Activated CD4-positive, alpha-beta T cell treated with anti-CD3 and anti-CD28 coated beads, Interleukin-2, amount 10 ng/mL, durations not matched to agents 24 days and 14 days (primary cell): ENCODE measurements around the gene CBFB. TPM values are rescaled to one million over a fixed set of nuclear protein-coding genes. Genes with fewer than 3 reads are reported as not detected.
"Not testable (repeated sequence)": the region's sequence is repeated elsewhere in the genome, so short reads cannot be mapped to it uniquely, and the experiment has no call there.

Experiments used
- DNase-seq: peaks from one replicate; pipeline ENCODE4 v3.0.0; 2022
- H3K27ac Mint-ChIP-seq: one replicate; pipeline ENCODE4 v1.8.0; 2022; ENCODE audit warnings: mild to moderate bottlenecking, mixed read lengths
- H3K27me3 Mint-ChIP-seq: one replicate; pipeline ENCODE4 v1.8.0; 2022; ENCODE audit warnings: mixed read lengths
- H3K36me3 Mint-ChIP-seq: one replicate; pipeline ENCODE4 v1.8.0; 2022; ENCODE audit warnings: low read depth, mild to moderate bottlenecking, mixed read lengths
- H3K4me1 Mint-ChIP-seq: one replicate; pipeline ENCODE4 v1.8.0; 2021; ENCODE audit warnings: mixed read lengths
- H3K4me3 Mint-ChIP-seq: one replicate; pipeline ENCODE4 v1.8.0; 2022; ENCODE audit warnings: mild to moderate bottlenecking, moderate library complexity, mixed read lengths
- H3K9me3 Mint-ChIP-seq: one replicate; pipeline ENCODE4 v1.8.0; 2021; ENCODE audit warnings: mixed read lengths
- intact Hi-C: fragments of 100-400 bp; cut with micrococcal nuclease; formaldehyde crosslinking; loops from one replicate; pipeline ENCODE4 v1.15.1; 2023
- total RNA-seq: library from RNA; stranded (reverse); gene quantifications from 2 replicates; pipeline ENCODE4 v1.2.3, GENCODE V29; 2022

Gene CBFB
- total RNA-seq, 1 donor from 2014 or later = 163 TPM

- intact Hi-C loops = loop anchor here (2.0 kb wide), 1 partner anchor 15 kb away; no protein-coding TSS in a partner anchor
- Mint-ChIP-seq H3K27me3 (no peaks in the 10 kb centered on the region), H3K9me3 (no peaks in the 10 kb centered on the region), H3K4me3 (no peak overlapping the region), H3K27ac (peak overlapping the region; percentile 41), H3K4me1 (peaks cover 46% of the 10 kb centered on the region), H3K36me3 (peaks cover 62% of the 10 kb centered on the region)
- peak; percentile 43 for DNase-seq
Observed at GRCh38 chr16:67039260-67040020, 10.5 kb downstream of the CBFB start.

- Mint-ChIP-seq H3K27ac (peak overlapping the region; percentile 30), H3K27me3 (no peaks in the 10 kb centered on the region), H3K9me3 (no peaks in the 10 kb centered on the region), H3K4me3 (no peak overlapping the region), H3K36me3 (peaks cover 57% of the 10 kb centered on the region), H3K4me1 (peaks cover 38% of the 10 kb centered on the region)
- intact Hi-C loops = no loop called here
- DNase-seq = peak; percentile 13
Observed at GRCh38 chr16:67040166-67040565, 11.2 kb downstream of the CBFB start.

GRCh38 chr16:67040906-67041305 is 12.0 kb downstream of the CBFB start:
- no peaks in the 10 kb centered on the region for H3K27me3 Mint-ChIP-seq
- intact Hi-C loops = no loop called here
- no peaks in the 10 kb centered on the region for H3K9me3 Mint-ChIP-seq
- H3K36me3 Mint-ChIP-seq = peaks cover 55% of the 10 kb centered on the region
- peak overlapping the region; percentile 30 for H3K27ac Mint-ChIP-seq
- DNase-seq = peak; percentile 48
- H3K4me3 Mint-ChIP-seq = no peak overlapping the region
- peaks cover 36% of the 10 kb centered on the region for H3K4me1 Mint-ChIP-seq

- peak; percentile 42 for DNase-seq
- H3K27ac Mint-ChIP-seq = peak overlapping the region; percentile 48
- intact Hi-C loops, H3K27me3 Mint-ChIP-seq, H3K4me3 Mint-ChIP-seq, H3K9me3 Mint-ChIP-seq: not testable (repeated sequence)
- H3K36me3 Mint-ChIP-seq = peaks cover 54% of the 10 kb centered on the region
- H3K4me1 Mint-ChIP-seq = peaks cover 36% of the 10 kb centered on the region
Observed at GRCh38 chr16:67041520-67041919, 12.6 kb downstream of the CBFB start.

GRCh38 chr16:67043420-67043819 is 14.5 kb downstream of the CBFB start:
- Mint-ChIP-seq H3K27me3 (no peaks in the 10 kb centered on the region), H3K36me3 (peaks cover 57% of the 10 kb centered on the region), H3K9me3 (no peaks in the 10 kb centered on the region), H3K27ac (no peak overlapping the region), H3K4me3 (no peak overlapping the region), H3K4me1 (peaks cover 41% of the 10 kb centered on the region)
- intact Hi-C loops = no loop called here
- no peak for DNase-seq

- intact Hi-C loops = loop anchor here (10.0 kb wide), 1 partner anchor 176 kb away; no protein-coding TSS in a partner anchor
- DNase-seq = no peak
- no peaks in the 10 kb centered on the region for H3K27me3 Mint-ChIP-seq
- peaks cover 31% of the 10 kb centered on the region for H3K36me3 Mint-ChIP-seq
- H3K4me1 Mint-ChIP-seq = peaks cover 46% of the 10 kb centered on the region
- H3K27ac Mint-ChIP-seq = no peak overlapping the region
- H3K9me3 Mint-ChIP-seq = no peaks in the 10 kb centered on the region
- H3K4me3 Mint-ChIP-seq = no peak overlapping the region
Observed at GRCh38 chr16:67050796-67051195, 21.8 kb downstream of the CBFB start.

- Mint-ChIP-seq H3K4me1 (peaks cover 45% of the 10 kb centered on the region), H3K27me3 (no peaks in the 10 kb centered on the region), H3K4me3 (peak overlapping the region; percentile 73), H3K27ac (peak overlapping the region; percentile 84), H3K36me3 (peaks cover 23% of the 10 kb centered on the region), H3K9me3 (peaks cover 3% of the 10 kb centered on the region)
- intact Hi-C loops = loop anchor here (10.0 kb wide), 1 partner anchor 178 kb away; no protein-coding TSS in a partner anchor
- DNase-seq = no peak
Observed at GRCh38 chr16:67052399-67052798, 23.4 kb downstream of the CBFB start.

GRCh38 chr16:67053767-67054334 is 24.9 kb downstream of the CBFB start:
- peaks cover 28% of the 10 kb centered on the region for H3K36me3 Mint-ChIP-seq
- peaks cover 3% of the 10 kb centered on the region for H3K9me3 Mint-ChIP-seq
- H3K27ac Mint-ChIP-seq = peak overlapping the region; percentile 84
- H3K4me1 Mint-ChIP-seq = peaks cover 52% of the 10 kb centered on the region
- H3K4me3 Mint-ChIP-seq = peak overlapping the region; percentile 73
- peak; percentile 70 for DNase-seq
- intact Hi-C loops = loop anchor here (2.0 to 10.0 kb wide), 3 partner anchors 15 to 179 kb away; no protein-coding TSS in a partner anchor
- H3K27me3 Mint-ChIP-seq = no peaks in the 10 kb centered on the region

GRCh38 chr16:67054901-67055300 is 26.0 kb downstream of the CBFB start:
- H3K9me3 Mint-ChIP-seq = peaks cover 3% of the 10 kb centered on the region
- DNase-seq = no peak
- H3K4me3 Mint-ChIP-seq = peak overlapping the region; percentile 73
- peaks cover 34% of the 10 kb centered on the region for H3K36me3 Mint-ChIP-seq
- H3K27me3 Mint-ChIP-seq = no peaks in the 10 kb centered on the region
- intact Hi-C loops = loop anchor here (1.0 to 10.0 kb wide), 5 partner anchors 16 to 180 kb away; no protein-coding TSS in a partner anchor
- H3K4me1 Mint-ChIP-seq = peaks cover 56% of the 10 kb centered on the region
- peak overlapping the region; percentile 84 for H3K27ac Mint-ChIP-seq

- DNase-seq = peak; percentile 67
- H3K27me3 Mint-ChIP-seq = no peaks in the 10 kb centered on the region
- intact Hi-C loops = loop anchor here (1.0 to 10.0 kb wide), 7 partner anchors 17 to 255 kb away; no protein-coding TSS in a partner anchor
Observed at GRCh38 chr16:67055712-67056487, 27.0 kb downstream of the CBFB start.

GRCh38 chr16:67063008-67063407 is 34.1 kb downstream of the CBFB start:
- Mint-ChIP-seq H3K4me1 (peaks cover 18% of the 10 kb centered on the region), H3K36me3 (peaks cover 41% of the 10 kb centered on the region), H3K9me3 (no peaks in the 10 kb centered on the region), H3K27me3 (no peaks in the 10 kb centered on the region), H3K27ac (peak overlapping the region; percentile 20), H3K4me3 (peak overlapping the region; percentile 23)
- intact Hi-C loops = loop anchor here (1.0 kb wide), 1 partner anchor 12 kb away; no protein-coding TSS in a partner anchor
- peak; percentile 49 for DNase-seq

More at GRCh38 chr16:67055712-67056487, 27.0 kb downstream of the CBFB start:
- peaks cover 56% of the 10 kb centered on the region for H3K4me1 Mint-ChIP-seq
- H3K4me3 Mint-ChIP-seq = peak overlapping the region; percentile 78
- peaks cover 3% of the 10 kb centered on the region for H3K9me3 Mint-ChIP-seq
- peaks cover 40% of the 10 kb centered on the region for H3K36me3 Mint-ChIP-seq
- H3K27ac Mint-ChIP-seq = peak overlapping the region; percentile 98

GRCh38 chr16:67068212-67068753 is 39.3 kb downstream of the CBFB start:
- Mint-ChIP-seq H3K27ac (no peak overlapping the region), H3K36me3 (peaks cover 32% of the 10 kb centered on the region), H3K9me3 (no peaks in the 10 kb centered on the region), H3K4me1 (peaks cover 8% of the 10 kb centered on the region), H3K4me3 (no peak overlapping the region), H3K27me3 (no peaks in the 10 kb centered on the region)
- intact Hi-C loops = no loop called here
- DNase-seq = no peak

GRCh38 chr16:67071476-67072048 is 42.6 kb downstream of the CBFB start:
- intact Hi-C loops = no loop called here
- peaks cover 5% of the 10 kb centered on the region for H3K4me1 Mint-ChIP-seq
- H3K36me3 Mint-ChIP-seq = peaks cover 41% of the 10 kb centered on the region
- DNase-seq = no peak
- no peaks in the 10 kb centered on the region for H3K27me3 Mint-ChIP-seq
- H3K9me3 Mint-ChIP-seq = no peaks in the 10 kb centered on the region
- no peak overlapping the region for H3K4me3 Mint-ChIP-seq
- H3K27ac Mint-ChIP-seq = no peak overlapping the region
